Fibroblast of the conjunctiva (primary cell): Measurements from ENCODE around the gene MBTPS1.
A peak's percentile ranks its signal among the peaks of the same experiment; 100 is the strongest.

Source experiments
- DNase-seq: peaks from one replicate; pipeline ENCODE4 v3.0.0-alpha.2; 2010; ENCODE audit warnings: low read depth

The MBTPS1 gene

DNA sequence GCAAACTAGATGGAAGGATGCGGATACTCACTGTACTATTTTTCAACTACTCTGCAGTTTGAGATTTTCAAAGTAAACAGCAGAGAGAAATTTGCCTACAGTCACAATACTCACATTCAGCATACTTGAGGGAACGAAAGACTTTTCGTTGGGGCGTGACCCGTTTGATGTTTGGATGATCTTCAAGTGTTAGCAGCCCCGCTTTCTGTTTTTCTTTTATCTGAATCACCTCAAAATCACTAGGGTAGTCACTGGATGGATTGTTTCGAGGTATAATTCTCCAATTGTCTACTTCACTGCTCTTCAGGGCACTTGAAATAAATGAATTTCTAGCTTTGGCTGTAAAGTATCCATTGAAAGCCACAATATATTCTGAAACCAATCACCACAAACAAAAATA lies 17.8 kb downstream of the MBTPS1 start:
- no peak for DNase-seq

DNA sequence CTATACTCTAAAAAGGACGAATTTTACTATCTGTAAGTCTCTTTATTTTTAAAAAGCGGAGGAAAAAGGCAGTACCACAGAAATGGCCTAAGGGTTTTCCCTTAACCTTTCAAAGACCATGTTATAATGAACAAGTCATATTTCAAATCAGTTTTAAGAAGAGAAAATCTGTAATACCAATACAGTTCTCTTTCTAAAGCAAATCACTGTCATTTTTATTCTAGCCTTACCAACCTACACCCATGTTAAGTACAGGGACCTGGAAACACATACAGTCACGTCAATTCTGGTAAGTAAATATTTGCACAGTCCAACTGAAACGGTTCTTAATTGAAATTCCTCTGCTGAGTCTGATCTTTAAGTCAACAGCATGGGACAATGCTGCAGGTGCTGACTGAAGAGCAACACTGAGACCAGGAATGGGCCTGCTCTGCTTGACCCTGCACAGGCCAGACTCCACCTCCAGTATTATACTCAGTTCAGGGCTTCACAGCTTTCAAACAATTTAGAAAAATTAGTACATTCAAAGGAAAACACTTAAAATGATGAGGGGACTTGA lies 20.2 kb downstream of the MBTPS1 start:
- DNase-seq, result no peak

DNA sequence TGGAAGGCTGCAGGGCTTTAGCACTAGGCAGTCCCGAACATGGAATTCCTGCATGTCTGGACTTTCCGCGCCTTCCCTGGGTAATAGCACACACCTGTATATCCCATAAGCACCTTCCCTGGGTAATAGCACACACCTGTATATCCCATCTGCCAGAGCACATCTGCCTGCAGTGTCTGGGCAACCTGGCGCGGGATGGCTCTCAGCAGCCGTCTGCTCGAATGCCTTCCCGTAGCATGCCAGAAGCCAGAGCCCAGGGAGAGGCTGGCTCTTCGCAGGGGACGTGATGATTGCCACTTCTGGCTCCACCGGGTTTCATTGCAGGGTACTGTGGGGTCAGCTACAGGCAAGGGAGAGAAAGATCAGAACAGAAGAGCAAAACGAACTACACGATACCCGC lies 21.3 kb downstream of the MBTPS1 start:
- no peak for DNase-seq

DNA sequence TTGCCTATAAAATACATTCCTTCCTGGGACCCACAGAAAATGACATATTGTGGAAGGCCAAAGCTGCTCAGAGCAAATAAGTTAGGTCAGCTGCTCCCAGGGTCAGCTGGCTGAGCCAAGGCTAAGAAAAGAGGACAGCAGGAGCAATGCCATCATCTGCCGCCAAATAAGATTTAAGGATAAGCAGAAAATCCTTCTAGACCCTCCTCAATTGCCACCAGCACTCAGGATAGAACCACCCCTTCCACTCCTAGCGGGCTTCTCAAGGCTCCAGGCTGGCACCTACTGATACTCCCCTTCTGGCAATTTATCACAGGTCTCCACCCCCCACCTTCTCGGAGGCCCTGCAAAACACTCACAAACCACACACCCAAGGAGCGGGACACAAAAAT lies 22.9 kb downstream of the MBTPS1 start:
- DNase-seq, result no peak

DNA sequence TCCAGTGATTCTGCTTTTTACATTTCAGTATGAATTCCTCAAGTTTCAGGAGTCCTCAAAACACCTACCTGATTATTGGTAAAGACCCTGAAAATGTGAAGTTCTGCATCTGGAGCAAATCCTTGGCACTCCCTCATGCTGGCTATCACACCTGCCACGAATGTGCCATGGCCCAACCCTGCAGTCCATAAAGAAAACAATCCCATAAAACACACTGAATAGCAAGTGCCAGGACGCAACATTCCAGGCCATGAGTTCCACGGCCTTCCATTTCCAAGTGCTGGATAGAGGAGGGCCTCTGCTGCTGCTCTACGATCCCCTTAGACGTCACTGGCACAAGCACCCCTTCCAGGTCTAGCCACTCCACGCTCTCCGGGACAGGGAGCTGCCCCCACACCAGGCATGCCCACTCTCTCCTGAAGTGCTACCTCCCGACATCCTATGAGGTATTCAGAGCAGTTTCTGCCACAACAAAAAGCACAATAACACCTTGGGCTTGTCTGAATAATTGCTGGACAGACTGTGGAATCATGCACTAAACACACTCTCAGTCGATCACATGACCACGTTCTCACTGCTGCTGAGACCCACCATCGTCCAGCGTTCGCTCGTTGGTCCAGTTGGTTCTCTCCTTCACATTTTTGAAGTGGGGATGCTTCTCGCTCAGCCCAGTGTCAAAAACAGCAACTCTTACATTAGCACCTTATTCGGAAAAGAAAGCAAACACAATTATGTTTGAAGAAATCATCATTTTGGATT lies 23.4 kb downstream of the MBTPS1 start:
- DNase-seq, result no peak

DNA sequence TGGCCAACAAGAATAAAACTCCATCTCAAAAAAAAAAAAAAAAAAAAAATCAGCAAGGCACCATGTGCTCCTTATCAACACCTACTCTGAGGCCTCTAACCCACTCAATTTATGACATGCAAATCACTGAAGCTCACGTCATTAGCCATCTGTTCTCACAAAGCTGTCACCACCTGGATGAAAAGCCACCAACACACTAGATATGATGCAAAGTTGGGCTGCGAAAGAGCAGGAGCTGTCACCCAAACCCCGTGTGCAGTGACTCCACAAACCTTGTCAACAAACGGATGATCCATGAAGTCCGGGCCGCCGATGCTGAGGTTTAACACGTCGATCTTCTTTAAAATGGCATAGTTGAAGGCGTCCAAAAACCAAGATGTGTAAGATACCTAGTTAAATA lies 25.3 kb downstream of the MBTPS1 start:
- DNase-seq, result no peak

DNA sequence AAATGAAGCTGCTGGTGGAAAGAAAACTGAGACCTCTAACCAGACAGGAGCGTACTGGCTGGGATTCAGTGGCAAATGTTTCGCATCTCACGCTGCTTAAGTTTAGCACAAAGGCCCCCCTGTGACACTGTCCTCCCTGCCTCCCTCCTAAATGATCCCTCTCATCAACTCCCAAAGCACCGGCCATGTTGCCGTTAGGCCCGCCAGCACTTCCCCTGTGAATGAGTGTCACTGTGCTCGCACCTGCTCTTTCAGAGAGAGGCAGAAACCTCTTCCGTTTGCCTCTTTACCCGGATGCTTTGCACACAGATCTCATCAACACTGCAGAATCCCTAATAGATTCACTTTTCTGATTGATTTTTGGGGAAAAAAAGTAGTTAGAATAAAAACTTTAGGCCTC lies 26.5 kb downstream of the MBTPS1 start:
- DNase-seq, result no peak

DNA sequence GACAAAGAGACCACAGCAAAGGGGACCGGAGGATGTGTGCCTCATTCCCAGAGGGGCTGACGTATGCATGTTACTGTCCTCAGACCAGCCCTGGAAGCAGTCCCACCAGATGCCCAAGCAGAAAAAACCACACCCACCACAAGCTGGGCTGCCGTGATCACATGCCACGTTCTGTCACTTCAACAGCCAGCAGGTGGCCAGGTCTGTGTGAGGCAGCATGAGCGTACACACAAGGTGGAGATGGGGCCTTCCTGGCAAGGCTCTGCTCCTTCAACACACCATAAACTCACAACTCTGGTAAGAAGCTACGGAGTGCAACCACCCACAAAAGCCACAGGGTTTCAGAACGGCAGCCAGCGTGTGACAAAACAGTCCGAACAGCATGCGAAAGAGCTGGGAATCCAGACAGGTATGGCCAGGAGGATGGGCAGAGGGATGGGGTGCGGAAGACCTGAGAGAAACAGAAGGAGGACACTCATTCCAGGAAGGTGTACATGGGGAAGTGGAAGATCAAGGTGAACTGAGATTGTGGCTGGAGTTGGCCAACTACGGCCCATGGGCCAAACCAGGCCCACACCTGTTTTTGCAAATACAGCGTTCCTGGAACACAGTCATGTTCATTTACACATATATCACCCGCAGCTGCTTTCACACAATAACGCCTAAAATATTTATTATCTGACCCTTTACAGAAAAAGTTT lies 27.9 kb downstream of the MBTPS1 start:
- DNase-seq, result no peak

DNA sequence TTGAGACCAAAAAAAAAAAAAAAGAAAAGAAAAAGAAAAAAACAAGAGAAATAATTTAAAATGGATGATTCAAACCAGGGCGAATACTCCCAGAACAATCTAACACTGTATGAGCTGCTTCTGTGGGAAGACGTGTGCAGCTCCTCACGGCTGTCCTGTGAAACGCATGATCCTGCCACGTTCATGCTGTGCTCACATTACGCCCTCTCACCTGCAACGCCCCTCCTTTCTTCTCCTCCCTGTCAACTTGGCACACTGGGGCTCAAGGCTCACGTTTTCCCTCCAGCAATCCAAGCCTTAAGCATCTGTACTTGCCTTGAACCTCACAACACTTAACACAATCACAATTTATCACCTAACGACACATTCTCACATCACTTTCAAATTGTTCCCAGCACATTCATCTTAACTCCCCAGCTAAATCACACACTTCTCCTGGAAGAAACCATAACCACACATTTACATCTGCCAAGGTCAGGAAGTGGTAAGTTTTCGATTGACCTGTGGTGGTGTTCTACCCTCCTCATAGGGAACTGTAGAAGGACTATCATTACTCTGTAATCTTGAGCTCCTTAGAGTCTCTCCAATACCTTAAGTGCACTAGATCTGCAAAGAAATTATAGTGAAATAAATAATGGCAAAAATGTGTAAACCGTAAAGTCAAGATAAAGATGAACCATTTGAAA lies 29.1 kb downstream of the MBTPS1 start:
- no peak for DNase-seq

DNA sequence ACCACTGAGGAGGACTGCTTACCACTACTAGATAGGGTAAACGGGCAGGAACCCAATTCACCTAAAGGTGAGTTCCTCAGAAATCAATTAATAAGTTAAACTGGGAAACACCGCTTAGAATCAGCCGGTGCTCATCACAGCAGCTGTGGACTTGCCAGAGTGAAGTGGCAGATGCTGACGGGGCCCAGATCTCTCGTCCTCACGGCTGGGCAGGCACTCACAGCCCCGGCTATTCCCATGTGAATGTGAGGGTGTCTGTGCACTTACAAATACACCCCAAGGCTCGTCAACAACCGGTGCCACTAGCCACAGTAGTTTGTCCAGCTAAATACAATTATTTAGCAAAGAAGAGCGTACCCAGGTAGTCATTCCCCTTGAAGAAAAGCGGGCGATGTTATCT lies 29.7 kb downstream of the MBTPS1 start:
- no peak for DNase-seq

DNA sequence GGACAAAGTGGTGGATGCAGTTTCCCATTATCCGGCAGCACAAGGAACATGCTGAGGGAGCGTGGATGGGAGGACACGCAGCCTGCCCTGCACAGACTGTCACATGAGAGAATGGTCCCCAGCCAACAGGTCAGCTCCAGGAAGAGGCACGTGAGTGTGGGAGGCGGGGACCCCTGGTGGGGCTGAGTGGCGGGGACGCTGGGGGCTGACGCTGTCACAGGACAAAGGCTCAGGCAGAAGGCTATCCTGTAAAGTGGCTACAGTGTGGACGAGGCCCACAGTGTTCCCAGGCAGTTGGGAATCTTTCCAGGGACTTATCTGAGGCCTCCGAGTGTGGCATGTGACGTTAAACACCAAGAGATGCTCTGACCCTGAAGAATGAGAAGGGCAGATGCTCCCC lies 30.4 kb downstream of the MBTPS1 start:
- no peak for DNase-seq

DNA sequence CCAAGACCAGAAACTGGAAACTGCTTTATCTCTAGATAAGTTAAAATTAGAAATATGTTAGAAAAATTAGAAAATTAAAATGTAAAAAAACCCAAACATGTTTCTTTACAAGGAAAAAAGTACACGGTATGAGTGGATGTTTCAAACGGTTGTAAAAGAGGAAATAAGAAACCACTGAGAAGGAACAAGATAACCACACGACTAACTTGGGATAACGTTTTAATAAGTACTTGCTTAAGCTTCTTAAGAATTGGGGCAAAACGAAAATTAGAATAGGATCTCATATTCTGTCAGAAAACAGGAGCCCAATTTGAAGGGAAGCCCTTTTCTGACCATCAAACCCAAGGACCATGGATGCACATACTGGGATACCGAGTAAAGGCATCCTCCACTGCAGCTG lies 31.0 kb downstream of the MBTPS1 start:
- no peak for DNase-seq

DNA sequence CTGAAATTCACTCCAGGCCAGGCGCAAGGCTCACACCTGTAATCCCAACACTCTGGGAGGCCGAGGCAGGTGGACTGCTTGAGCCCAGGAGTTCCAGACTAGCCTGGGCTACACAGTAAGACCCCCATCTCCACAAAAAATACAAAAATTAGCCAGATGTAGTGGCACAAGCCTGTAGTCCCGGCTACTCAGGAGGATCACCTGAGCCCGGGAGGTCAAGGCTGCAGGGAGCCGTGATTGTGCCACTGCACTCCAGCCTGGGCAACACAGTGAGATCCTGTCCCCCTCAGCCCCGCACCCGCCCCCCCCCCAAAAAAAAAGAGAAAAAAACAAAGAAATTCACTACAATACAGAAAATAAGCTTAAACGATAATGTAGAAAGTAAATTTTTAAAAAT lies 31.5 kb downstream of the MBTPS1 start:
- no peak for DNase-seq

DNA sequence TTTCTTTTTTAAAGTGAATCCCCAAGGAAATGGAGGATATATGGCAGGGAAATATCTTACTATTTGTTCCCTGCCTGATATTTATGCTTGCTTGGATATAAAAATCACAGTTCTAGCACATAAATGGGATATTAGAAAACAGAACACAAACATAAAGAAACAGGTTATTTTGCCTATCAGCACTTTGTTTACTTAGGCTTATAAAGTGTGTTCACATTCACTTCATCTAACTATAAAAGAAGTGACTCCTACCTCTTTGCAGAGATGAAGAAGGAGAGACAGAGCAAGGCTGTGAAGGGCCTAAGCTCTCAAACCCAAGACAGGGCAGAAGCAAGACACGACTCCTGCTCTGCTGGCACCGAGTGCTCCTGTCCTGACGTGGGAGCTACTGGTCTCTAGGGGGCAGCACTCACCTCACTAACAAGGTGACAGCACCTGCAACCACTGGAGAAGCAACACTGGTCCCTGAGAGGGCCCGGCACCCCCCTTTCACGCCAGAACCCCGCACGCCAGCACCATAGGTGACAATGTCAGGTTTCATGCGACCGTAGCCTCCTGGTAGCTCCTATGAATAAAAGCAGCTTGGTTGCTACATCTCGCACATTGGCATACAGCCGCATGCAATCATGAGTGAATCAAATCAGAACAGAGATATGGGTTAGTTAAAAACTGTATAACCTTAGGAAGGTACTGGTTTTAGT lies 32.0 kb downstream of the MBTPS1 start:
- peak; percentile 50 for DNase-seq

DNA sequence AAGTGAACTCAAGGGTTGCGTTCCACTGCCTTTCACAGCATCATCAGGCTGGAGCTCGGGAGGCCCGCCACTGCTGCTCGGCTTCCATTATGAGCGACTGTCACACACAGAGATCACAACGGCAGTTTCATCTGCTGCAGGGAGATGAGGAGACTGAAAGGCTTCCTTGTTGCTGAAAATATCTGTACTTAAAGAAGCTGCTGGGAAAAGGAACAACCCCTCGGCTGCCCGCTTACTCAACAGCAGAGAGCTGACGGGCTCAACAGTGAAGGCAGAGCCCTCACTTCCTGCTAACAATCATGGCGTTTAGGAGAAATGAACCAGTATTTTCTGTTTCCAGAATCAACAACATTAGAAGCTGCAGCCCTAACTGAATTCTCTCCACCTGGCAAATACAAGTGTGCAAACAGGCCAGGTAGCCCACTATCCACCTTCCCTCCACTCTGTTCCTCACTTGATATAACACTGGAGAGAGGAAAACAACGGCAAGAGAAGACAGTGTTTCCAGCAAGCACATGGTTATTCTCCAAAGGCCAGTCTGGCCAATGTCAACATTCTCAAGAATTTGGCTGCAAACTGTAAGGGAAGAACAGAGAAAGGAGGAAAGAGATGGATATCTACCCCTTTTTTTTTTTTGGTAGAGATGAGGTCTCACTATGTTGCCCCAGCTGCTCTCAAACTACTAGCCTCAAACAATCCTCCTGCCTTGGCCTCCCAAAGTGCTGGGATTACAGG lies 33.7 kb downstream of the MBTPS1 start:
- DNase-seq, result no peak

DNA sequence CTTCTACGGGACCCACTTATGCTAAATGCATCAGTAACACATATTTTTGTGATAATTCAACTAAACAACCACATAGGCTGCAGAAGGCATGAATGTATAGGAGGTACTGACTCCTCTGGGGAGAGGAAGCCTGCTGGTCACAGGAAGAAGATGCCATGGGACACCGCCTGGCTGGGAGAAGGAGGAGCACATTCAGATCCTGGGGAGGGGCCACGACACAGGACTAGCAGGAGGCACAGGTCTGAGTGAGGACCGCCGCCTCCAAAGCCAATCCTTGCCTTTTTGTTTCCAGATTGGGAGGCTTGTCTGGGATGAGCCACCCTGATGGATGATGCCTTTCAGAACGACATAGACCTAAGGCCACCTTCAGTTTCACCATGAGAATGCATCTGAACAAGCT lies 34.6 kb downstream of the MBTPS1 start:
- no peak for DNase-seq

DNA sequence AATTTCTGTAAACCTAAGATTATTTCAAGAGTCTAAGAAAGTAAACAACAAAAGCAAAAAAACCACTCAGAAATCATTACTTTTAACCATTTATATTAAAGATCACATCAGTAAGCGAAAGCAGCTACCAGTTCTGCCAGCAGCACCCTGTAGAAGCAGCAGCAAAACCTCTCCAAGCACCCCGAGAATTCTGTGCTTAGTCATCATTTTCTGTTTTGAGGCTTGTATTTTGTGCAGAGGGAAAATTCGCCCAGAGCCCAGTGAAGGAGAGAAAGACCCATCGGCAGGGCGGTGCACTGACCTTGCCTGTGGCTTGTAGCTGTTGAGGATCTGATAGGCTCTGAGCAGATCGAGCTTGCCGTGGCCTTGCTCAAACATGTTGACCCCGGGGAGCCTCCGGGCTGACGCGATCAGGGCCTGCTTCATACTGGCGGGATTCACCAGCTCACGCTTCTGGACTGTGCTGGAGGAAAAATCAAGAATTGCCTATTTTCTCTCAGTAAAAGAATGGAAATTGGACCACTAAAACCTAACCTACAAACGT lies 35.2 kb downstream of the MBTPS1 start:
- DNase-seq, result no peak

DNA sequence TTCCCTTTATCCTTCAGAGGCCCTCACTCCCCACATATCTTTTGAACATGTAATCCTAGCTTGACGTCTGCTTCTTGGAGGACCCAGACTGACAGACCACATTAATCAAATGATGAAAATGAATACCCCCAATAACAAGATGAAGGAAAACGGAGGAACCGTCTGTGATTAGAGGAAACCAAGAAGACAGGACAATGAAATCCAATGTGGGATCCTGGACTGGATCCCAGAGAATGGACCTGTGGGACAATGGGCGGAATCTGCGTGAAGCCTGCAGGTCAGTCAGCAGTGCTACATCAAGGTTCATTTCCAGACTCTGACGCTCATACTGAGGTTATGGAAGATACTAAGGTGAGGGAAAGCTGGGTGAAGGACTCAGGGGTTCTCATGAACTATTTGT lies 35.9 kb downstream of the MBTPS1 start:
- DNase-seq, result no peak

DNA sequence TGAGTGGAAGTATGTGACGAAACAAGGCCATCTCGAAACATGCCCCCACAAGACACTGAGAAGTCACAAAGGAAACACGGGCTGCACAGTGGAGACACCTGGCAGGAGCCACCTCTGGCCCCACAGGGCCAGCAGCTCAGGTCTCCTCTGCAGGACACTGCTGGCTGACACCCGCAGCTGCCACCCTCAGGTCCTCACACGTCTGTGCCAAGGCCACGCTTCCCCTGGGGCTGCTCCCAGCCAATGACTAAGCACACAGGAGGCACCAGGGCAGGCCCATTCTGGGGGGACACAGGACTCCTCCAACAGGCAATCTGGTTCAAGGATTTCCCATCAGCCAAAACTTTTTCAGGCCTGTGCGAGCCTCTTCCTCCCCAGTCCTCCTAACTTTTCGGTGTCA lies 36.4 kb downstream of the MBTPS1 start:
- no peak for DNase-seq

DNA sequence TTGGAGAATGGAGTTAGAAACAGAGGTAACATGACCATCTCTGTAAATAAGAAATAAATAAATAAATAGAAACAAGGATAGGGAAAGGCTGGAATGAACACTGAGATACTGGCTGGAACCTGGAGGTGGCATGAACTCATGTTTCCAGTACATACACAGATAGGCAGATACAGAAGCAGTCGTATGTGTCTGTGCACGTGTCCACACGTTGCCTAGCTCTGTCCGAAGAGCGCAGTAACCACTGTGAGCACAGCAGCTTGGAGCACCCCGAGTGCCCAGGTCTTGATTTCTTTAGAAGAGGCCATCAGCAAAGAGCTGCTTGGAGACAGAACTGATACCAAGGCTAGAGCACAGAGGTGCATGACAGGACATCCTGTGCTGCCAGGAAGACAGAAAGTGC lies 37.1 kb downstream of the MBTPS1 start:
- no peak for DNase-seq

DNA sequence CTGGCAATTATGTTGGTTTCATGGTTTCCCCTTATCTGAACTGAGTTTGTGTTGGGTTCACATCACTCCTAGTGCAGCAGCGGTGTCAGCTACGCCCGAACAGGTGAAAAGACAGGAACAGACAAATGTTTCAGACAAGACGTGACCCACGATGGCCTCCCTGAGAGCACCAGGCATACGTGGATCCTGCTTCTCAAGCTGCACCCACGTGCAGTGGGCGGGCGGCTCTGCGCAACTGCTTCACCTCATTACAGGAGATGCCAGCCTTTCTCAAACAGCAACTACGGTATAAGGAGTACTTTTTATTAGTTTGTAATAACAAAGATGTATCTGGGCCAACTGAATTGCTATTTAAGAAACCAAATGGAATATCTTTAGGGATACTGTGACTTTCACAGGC lies 41.4 kb downstream of the MBTPS1 start:
- DNase-seq, result no peak
